GM12864 (cell line): ENCODE measurements around the gene NANOS2.

Experiments
- DNase-seq: peaks from one replicate; pipeline ENCODE4 v3.0.0-alpha.2; 2011; ENCODE audit warnings: low read depth
- H3K4me3 ChIP-seq: 2 replicates; pipeline ENCODE4 v1.5.1; 2011; ENCODE audit warnings: mild to moderate bottlenecking, low read depth, low read length, control low read depth
- CTCF ChIP-seq: IDR thresholded peaks from 2 replicates; pipeline ENCODE4 v1.5.1; 2011; ENCODE audit warnings: low read depth, mild to moderate bottlenecking, moderate library complexity, low read length, control low read depth, inconsistent platforms; ENCODE audit errors: missing control alignments

Gene NANOS2

GRCh38 chr19:45865269-45865948, 49.2 kb downstream of the NANOS2 start:
- no peak for DNase-seq
- no peak for TF ChIP-seq CTCF
- no peak overlapping the region for H3K4me3 ChIP-seq

- TF ChIP-seq CTCF = no peak
- H3K4me3 ChIP-seq = no peak overlapping the region
- DNase-seq = no peak
These were observed 49.9 kb downstream of the NANOS2 start for GRCh38 chr19:45864629-45865082.

- no peak for DNase-seq
These were observed 50.5 kb downstream of the NANOS2 start, which contains the start of gene FOXA3 for GRCh38 chr19:45863840-45864628. Gene FOXA3 (plus strand): TSS chr19:45864326. CDS start chr19:45864457, 131 bp downstream.

GRCh38 chr19:45863335-45863839, 51.2 kb downstream of the NANOS2 start:
- no peak for DNase-seq
- peak overlapping the region; percentile 99 for H3K4me3 ChIP-seq
- no peak for TF ChIP-seq CTCF

More at GRCh38 chr19:45863840-45864628, 50.5 kb downstream of the NANOS2 start, which contains the start of gene FOXA3:
- TF ChIP-seq CTCF = peak; percentile 58
- H3K4me3 ChIP-seq = peak within 1 kb of the TSS; percentile 99
